ENCODE results near the gene SH2D1B. TPM values are rescaled to one million over a fixed set of nuclear protein-coding genes. Genes with fewer than 3 reads are reported as not detected.

The SH2D1B gene
- total and polyA plus RNA-seq, 4 donors = 0.17 to 0.84 (median 0.30) TPM

GRCh38 chr1:162381941-162382750 lies 29.8 kb downstream of the SH2D1B start:
- TF ChIP-seq RAD21 (IDR thresholded peaks at IDR 0.05) = no peak
- TF ChIP-seq MAX (IDR thresholded peaks at IDR 0.05) = no peak
- no peak for TF ChIP-seq FOXA1 (IDR thresholded peaks at IDR 0.05)
- peak; percentile 49 to 50 for TF ChIP-seq HNF4A (conservative IDR thresholded peaks at IDR 0.05)
- TF ChIP-seq GABPA (IDR thresholded peaks at IDR 0.05 in 1 of 2, conservative IDR thresholded peaks at IDR 0.05 in 1 of 2) = no peak
- TF ChIP-seq SP1 (IDR thresholded peaks at IDR 0.05) = peak; percentile 78
- TF ChIP-seq RXRA (IDR thresholded peaks at IDR 0.05) = peak; percentile 74 to 80
- TF ChIP-seq ATF3 (IDR thresholded peaks at IDR 0.05) = peak; percentile 66
- peak; percentile 18 for TF ChIP-seq YY1 (IDR thresholded peaks at IDR 0.05)
- Histone ChIP-seq H3K36me3 (ENCODE audit: control insufficient read depth in 4 of 4, insufficient read depth in 3 of 4, low read depth in 1 of 4, low read length in 3 of 4) (peaks cover 0 to 13% (median 10%) of the 10 kb centered on the region in 4 donors), H3K9me3 (ENCODE audit: control insufficient read depth in 4 of 4, low read length in 3 of 4) (no peaks in the 10 kb centered on the region), H3K4me1 (ENCODE audit: control insufficient read depth in 4 of 4, insufficient read depth in 4 of 4, low read length in 3 of 4) (peaks cover 0 to 1% (median 0%) of the 10 kb centered on the region in 4 donors), H3K27ac (ENCODE audit: low read depth in 1 of 2, low read length in 2 of 2) (no peak overlapping the region), H3K27me3 (ENCODE audit: control insufficient read depth in 4 of 4, insufficient read depth in 4 of 4, low read length in 3 of 4) (no peaks in the 10 kb centered on the region), H3K9ac (ENCODE audit: low read depth in 1 of 2, low read length in 2 of 2) (no peak overlapping the region), H3K4me3 (ENCODE audit: low read depth in 1 of 3, low read length in 3 of 3) (no peak overlapping the region)
- peak; percentile 26 for DNase-seq (ENCODE audit: low spot score)
- WGBS = 86% methylated on average over 13 of the region's 13 CpGs

- Histone ChIP-seq H3K9me3 (ENCODE audit: control insufficient read depth in 4 of 4, low read length in 3 of 4) (no peaks in the 10 kb centered on the region), H3K27ac (ENCODE audit: low read depth in 1 of 2, low read length in 2 of 2) (no peak within 1 kb of the TSS), H3K36me3 (ENCODE audit: control insufficient read depth in 4 of 4, insufficient read depth in 3 of 4, low read depth in 1 of 4, low read length in 3 of 4) (peaks cover 0 to 13% (median 10%) of the 10 kb centered on the region in 4 donors), H3K27me3 (ENCODE audit: control insufficient read depth in 4 of 4, insufficient read depth in 4 of 4, low read length in 3 of 4) (no peaks in the 10 kb centered on the region), H3K9ac (ENCODE audit: low read depth in 1 of 2, low read length in 2 of 2) (no peak within 1 kb of the TSS), H3K4me3 (ENCODE audit: low read depth in 1 of 3, low read length in 3 of 3) (no peak within 1 kb of the TSS), H3K4me1 (ENCODE audit: control insufficient read depth in 4 of 4, insufficient read depth in 4 of 4, low read length in 3 of 4) (peaks cover 0 to 1% (median 0%) of the 10 kb centered on the region in 4 donors)
- 86% methylated on average over 3 of the region's 3 CpGs for whole genome bisulfite sequencing
- TF ChIP-seq HNF4G (IDR thresholded peaks at IDR 0.05) (no peak), TAF1 (conservative IDR thresholded peaks at IDR 0.05) (no peak), CTCF (IDR thresholded peaks at IDR 0.05; ENCODE audit: low read depth, low read length, missing input control) (no peak), SP1 (IDR thresholded peaks at IDR 0.05) (no peak), ATF3 (IDR thresholded peaks at IDR 0.05) (no peak), RXRA (IDR thresholded peaks at IDR 0.05) (no peak), YY1 (IDR thresholded peaks at IDR 0.05) (no peak), REST (IDR thresholded peaks at IDR 0.05) (no peak), FOXA2 (IDR thresholded peaks at IDR 0.05) (no peak), MAX (IDR thresholded peaks at IDR 0.05) (no peak), HNF4A (conservative IDR thresholded peaks at IDR 0.05) (no peak)
- DNase-seq (ENCODE audit: low spot score) = peak; percentile 6
Observed at GRCh38 chr1:162381383-162381782, 30.6 kb downstream of the SH2D1B start, which contains the start of gene C1orf226. Gene C1orf226, plus strand, starts transcription at chr1:162381728. Its CDS starts 174 bp downstream, at chr1:162381902.
